HFF-Myc (cell line): ENCODE results near the gene ATP2C1.
"Not testable (repeated sequence)": the region's sequence is repeated elsewhere in the genome, so short reads cannot be mapped to it uniquely, and the experiment has no call there.

Experiments used
- DNase-seq: peaks from one replicate; pipeline ENCODE4 v3.0.0-alpha.2; 2011; ENCODE audit warnings: low read depth; ENCODE audit errors: extremely low read depth
- H3K4me3 ChIP-seq: replicated peaks from 2 replicates; pipeline ENCODE4 v1.5.1; 2011; ENCODE audit warnings: low read depth, mild to moderate bottlenecking, control low read depth, low read length
- TF ChIP-seq, protein P1 (sequence below): IDR thresholded peaks from 2 replicates; pipeline ENCODE4 v1.5.1; 2012; ENCODE audit warnings: mild to moderate bottlenecking, low read depth, low read length, control low read depth; ENCODE audit errors: missing control alignments

The ATP2C1 gene

GRCh38 chr3:130961458-130961857 lies 67.6 kb downstream of the ATP2C1 start:
- TF ChIP-seq, protein P1, sequence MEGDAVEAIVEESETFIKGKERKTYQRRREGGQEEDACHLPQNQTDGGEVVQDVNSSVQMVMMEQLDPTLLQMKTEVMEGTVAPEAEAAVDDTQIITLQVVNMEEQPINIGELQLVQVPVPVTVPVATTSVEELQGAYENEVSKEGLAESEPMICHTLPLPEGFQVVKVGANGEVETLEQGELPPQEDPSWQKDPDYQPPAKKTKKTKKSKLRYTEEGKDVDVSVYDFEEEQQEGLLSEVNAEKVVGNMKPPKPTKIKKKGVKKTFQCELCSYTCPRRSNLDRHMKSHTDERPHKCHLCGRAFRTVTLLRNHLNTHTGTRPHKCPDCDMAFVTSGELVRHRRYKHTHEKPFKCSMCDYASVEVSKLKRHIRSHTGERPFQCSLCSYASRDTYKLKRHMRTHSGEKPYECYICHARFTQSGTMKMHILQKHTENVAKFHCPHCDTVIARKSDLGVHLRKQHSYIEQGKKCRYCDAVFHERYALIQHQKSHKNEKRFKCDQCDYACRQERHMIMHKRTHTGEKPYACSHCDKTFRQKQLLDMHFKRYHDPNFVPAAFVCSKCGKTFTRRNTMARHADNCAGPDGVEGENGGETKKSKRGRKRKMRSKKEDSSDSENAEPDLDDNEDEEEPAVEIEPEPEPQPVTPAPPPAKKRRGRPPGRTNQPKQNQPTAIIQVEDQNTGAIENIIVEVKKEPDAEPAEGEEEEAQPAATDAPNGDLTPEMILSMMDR: no peak
- no peak overlapping the region for H3K4me3 ChIP-seq
- DNase-seq: no peak

DNA sequence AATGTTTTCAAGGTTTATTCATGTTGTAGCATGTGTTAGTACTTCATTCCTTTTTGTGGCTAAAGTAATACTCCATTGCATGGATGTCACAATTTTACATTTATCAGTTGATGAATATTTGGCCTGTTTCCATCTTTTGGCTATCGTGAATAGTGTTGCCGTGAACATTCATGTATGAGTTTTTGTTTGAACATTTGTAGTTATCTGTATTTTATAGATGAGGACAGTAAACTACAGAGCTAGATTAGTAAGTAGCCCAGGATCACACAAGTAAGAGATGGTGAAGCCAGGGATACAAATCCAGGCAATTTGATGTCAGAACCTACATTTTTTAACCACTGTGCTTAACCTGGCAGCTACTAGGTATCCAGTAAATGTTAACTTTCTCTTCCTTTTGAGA lies 69.6 kb downstream of the ATP2C1 start:
- TF ChIP-seq, protein P1: no peak
- no peak overlapping the region for H3K4me3 ChIP-seq
- no peak for DNase-seq

DNA sequence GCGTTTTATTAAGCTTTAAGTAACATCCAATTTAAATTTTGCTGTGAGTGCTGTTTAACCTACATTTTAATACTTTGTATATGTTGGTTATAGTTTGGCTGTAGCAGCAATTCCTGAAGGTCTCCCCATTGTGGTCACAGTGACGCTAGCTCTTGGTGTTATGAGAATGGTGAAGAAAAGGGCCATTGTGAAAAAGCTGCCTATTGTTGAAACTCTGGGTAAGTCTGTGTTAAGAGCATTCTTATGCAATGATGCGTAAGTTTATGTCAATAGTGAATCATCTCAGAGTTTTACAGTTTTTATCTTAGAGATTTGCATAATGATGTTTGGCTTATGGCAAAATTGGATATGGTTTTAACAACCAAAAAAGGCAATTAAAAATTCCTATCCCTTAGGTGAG lies 70.0 kb downstream of the ATP2C1 start:
- DNase-seq: peak; percentile 26
- no peak overlapping the region for H3K4me3 ChIP-seq
- TF ChIP-seq, protein P1: no peak

- TF ChIP-seq, protein P1: no peak
- no peak overlapping the region for H3K4me3 ChIP-seq
- DNase-seq: no peak
These were observed 73.4 kb downstream of the ATP2C1 start for GRCh38 chr3:130967281-130967680.

DNA sequence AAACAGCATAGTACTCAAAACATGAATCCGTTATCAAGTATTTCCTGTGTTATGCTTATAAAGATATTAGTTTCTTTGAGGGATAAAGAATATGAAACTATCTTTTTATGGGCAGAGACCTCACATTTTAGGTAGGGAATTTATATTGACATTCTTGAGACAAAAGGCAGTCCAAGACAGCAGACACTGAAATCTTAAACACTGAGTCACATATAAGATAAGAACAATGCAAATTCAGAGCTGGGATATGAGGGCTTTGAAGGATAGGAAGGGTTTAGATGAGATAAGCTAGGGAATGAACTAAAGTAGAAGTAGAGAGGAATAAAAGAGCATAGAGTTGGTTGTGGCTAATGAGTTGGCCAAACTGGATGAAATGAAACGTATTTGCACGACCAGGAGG lies 74.3 kb downstream of the ATP2C1 start:
- no peak for DNase-seq
- H3K4me3 ChIP-seq: no peak overlapping the region
- TF ChIP-seq, protein P1: no peak

DNA sequence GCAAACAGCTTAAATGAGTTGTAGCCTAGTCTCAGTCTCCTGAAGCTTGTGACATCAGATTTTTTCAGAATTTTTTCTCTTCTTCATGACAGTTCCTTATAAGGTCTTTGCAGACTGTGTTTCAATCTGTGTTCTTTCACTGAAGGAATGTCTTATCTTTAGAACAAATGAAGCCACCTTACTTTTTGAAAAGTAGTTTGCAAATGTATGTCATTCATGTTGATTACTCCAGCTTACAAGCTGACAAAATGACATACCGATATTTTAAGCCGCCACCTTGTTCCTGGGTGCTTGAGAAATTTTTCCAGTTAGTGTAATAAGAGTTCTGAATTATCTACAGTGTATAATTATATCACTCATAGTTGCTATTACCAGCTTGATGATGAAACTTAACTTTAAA lies 75.7 kb downstream of the ATP2C1 start:
- TF ChIP-seq, protein P1: no peak
- DNase-seq: no peak
- H3K4me3 ChIP-seq: no peak overlapping the region

- TF ChIP-seq, protein P1: no peak
- DNase-seq: no peak
These were observed 77.3 kb downstream of the ATP2C1 start for GRCh38 chr3:130971208-130971607.

GRCh38 chr3:130972592-130972991 lies 78.7 kb downstream of the ATP2C1 start:
- not testable (repeated sequence) for H3K4me3 ChIP-seq, DNase-seq

More at GRCh38 chr3:130971208-130971607, 77.3 kb downstream of the ATP2C1 start:
- no peak overlapping the region for H3K4me3 ChIP-seq
